HG02642 (cell line): ENCODE measurements around the gene TSPAN4.

ENCODE experiments used
- ATAC-seq: cut with Tn5 transposase; IDR thresholded peaks from one replicate; pipeline ENCODE4 v1.9.1; 2021; ENCODE audit warnings: mild to moderate bottlenecking; ENCODE audit not compliant: unreplicated experiment, poor library complexity

Gene TSPAN4

GRCh38 chr11:862081-862661, 19.5 kb downstream of the TSPAN4 start:
- no peak for ATAC-seq

DNA sequence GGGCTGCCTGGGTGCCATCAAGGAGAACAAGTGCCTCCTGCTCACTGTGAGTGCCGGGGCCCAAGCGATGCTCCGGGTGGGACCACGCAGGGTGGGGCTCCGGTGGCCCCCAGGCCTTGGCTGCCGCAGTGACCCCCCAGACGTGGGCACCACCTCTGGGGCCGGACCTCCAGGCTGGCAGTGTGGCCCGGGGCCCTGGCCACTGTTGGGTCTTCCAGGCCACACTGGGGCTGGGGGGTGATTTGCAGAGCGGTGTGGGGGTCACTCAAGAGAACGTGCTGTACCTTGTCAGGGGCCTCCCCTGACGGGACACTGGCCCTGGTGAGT, 20.0 kb downstream of the TSPAN4 start:
- ATAC-seq, result no peak

- ATAC-seq, result no peak
These were observed 20.6 kb downstream of the TSPAN4 start for GRCh38 chr11:863023-863909.

GRCh38 chr11:863910-864827, 21.5 kb downstream of the TSPAN4 start:
- no peak for ATAC-seq

GRCh38 chr11:864898-865297, 22.2 kb downstream of the TSPAN4 start:
- no peak for ATAC-seq

DNA sequence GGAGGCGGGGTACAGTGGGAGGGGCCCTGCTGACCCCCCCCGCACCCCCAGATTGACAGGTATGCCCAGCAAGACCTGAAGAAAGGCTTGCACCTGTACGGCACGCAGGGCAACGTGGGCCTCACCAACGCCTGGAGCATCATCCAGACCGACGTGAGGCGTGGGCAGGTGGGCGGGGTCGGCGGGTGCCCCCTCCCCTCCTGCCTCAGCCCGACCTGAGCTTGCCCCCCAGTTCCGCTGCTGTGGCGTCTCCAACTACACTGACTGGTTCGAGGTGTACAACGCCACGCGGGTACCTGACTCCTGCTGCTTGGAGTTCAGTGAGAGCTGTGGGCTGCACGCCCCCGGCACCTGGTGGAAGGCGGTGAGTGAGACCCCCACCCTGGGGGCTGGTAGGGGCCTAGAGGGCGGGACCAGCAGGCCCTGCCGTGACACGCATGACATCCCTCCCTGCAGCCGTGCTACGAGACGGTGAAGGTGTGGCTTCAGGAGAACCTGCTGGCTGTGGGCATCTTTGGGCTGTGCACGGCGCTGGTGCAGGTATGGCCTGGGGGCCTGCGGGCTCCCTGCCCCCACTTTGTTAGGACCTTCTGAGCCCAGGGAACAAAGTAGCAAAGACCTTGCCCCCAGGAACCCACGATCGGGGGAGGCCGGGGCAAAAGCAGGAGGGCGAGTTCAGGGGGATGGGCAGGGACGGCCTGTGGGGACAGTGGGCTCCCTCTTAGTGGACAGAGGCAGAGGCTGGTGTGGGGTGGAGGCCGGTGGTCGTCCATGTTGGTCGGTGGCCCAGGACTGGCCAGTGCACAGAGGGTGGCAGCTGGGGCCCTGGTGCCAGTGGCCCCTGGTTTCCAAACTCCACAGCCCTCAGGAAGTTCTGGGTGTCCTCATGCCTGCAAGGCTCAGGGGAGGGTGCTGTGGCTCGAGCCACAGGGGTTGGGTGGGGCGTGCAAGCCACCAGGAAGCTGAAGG, 23.1 kb downstream of the TSPAN4 start:
- no peak for ATAC-seq

GRCh38 chr11:866481-866880, 23.8 kb downstream of the TSPAN4 start:
- ATAC-seq, result no peak

GRCh38 chr11:867856-868358, 25.3 kb downstream of the TSPAN4 start:
- no peak for ATAC-seq

DNA sequence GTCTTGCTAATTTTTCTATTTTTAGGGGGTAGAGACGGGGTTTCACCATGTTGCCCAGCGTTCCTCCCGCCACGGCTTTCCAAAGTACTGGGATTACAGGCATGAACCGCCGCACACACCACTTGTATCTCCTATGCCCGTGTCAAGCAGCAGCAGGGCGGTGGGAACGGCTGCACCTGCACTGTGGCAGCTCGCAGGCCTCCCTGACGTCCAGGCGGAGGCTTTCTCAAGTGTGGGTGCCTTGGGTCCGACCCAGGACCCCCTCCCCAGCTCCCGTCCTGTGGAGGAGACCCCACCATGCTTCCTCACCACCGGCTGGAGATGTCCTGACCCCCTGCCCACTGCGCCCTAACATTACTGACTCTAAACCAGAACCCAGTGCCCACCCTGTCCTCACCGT, 25.7 kb downstream of the TSPAN4 start:
- no peak for ATAC-seq

DNA sequence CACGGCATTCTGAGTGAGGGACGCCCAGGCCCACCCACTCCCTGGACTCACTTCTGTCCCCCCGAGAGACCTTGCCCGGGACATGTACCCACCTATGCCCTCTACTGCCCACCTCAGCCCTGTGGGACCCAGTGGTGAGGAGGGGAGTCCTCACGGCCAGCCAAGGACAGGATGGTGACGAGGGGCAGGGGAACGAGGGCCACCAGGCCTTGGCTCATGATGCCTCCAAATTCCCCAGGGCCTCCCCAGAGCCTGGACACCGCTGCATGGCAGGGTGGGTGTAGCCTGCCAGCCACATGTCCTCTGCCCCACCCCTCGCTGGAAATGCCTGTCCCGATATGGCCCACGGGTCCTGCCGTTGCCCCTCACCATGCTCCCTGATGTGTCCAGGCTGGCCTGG, 26.1 kb downstream of the TSPAN4 start:
- no peak for ATAC-seq

GRCh38 chr11:869399-870126, 26.9 kb downstream of the TSPAN4 start:
- ATAC-seq, result no peak

DNA sequence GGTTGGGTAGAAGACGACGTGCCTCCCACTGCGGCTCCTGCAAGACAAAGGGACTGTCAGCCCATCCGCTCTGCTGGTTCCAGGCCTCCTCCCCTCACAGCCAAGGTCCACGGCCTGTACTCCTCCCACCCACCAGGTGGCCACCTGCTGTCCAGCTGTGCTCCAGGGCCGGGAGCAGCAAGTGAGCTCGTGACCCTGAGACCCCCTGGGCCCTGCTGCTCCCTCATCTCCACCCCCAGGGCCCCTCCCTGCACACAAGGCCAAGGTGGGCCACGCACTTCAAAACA, 27.4 kb downstream of the TSPAN4 start:
- ATAC-seq, result no peak

- ATAC-seq, result no peak
These were observed 27.8 kb downstream of the TSPAN4 start for GRCh38 chr11:870418-870817.

- ATAC-seq, result no peak
These were observed 28.8 kb downstream of the TSPAN4 start for GRCh38 chr11:871472-871871.

DNA sequence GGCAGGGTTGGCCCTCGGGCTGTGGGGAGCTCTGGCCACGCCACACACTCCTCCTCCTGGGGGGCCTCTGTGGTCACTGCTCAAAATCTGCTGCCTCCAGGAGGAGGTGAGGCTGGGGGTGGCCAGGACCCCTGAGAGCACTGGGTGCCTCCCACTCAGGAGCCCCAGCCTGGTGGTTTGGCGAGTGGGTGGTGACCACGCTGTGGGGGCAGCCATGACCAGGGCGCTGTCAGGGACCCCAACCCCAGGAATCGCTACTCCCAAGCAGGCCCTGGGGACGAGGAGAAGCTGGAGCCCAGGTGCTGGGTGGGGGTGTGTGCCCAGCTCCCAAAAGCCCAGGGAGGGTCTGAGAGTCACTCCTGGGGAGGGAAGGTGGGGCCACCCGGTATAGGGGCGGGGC, 30.1 kb downstream of the TSPAN4 start:
- no peak for ATAC-seq

GRCh38 chr11:873706-874105, 31.1 kb downstream of the TSPAN4 start:
- ATAC-seq, result no peak

GRCh38 chr11:875203-875602, 32.6 kb downstream of the TSPAN4 start:
- no peak for ATAC-seq

DNA sequence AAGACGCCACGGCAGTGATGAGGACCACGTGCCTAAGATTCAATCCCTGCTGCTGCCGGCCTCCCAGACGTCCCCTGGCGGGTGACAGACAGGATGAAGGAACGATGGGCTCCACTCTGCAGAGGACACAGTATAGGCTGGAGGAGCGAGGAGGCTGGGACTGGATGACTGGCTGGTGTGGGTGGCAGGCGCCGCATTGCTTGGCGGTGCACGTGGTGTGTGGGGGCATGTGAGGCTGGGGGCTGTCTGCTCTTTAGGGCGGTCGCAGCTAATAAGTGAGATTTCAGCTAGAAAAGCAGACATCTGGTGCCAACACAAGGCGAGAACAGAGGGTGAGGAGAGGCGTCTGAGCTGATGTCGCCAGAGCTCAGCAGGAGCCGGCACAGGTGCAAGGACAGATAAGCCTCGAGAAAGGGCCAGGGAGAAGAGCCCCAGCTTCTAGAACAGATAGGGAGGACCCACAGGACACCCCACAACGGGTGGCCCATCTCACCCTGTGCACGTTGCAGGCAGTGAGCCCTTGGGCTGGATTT, 33.2 kb downstream of the TSPAN4 start:
- ATAC-seq, result no peak

DNA sequence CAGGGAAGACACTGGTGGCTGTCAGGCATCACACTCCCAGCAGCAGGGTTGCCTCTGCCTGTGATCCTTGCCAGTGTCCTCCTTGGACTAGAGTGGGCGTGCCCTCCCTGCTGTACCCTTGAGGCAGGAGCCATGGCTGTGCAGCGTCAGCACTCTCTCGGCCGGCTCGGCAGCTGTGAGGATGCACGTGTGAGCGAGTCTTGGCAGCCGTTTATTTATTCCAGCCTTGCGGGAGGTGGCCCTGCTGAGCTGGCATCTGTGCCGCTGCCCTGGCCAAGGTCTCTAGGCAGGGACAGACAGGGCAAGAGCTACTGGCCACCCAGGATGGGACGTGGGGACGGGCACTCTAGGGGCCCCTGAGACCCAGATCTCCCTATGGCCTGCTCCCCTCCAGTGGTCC, 33.9 kb downstream of the TSPAN4 start:
- ATAC-seq, result no peak
